GM19240 (cell line): ENCODE data around the gene PARVB.

ENCODE experiments used
- DNase-seq: peaks from one replicate; pipeline ENCODE4 v3.0.0; 2011; ENCODE audit warnings: low spot score; ENCODE audit not compliant: insufficient read length

Gene PARVB

DNA sequence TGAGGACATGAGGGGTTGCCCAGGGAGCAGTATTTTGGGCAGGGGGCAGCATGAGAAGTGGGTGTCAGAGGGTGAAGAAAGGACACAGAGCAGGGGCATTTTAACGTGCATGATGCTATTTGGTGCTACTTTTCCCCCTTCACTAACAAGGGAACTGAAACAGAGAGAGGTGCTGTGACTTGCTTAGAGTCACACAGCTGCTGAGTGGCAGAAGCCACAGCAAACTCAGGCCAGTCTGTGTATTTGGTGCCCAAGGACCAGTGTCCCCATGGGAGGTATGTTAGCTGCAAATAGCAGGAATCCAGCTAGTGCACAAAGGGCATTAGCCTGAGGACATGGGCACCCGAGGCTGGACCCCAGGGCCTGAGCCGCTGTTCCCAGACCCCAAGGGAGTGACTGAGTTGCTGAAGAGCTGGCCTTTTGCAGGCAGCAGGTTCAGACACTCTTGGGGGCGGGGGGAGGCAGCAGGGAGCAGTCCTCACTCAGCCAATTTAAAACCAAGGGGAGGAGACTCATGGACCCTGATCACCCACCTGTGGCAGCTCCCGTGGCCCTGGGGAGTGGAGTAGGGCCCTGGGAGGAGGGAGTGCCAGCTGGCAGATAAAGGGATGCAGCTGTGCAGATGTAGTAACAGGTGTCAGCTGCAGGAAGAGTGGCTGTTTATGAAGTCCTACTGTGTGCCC lies 171.2 kb downstream of the PARVB start:
- DNase-seq, result no peak

DNA sequence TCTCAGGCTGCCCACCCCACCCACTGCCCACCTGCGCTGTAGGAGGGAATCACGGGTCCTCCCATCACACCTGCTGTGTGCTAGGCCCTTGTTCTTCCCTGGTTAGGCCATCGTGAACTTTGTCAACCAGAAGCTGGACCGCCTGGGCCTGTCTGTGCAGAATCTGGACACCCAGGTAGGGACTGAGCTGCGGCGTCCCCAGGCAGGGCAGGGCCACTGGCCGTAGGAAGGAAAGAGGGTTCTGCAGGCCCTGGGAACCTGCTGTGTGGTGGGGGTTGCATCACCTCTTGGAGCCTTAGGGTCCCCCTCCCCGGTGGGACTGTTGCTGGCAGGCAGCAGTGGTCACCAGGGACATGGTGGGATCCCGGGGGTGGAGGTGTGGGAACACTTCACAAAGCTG lies 172.1 kb downstream of the PARVB start:
- DNase-seq, result no peak

DNA sequence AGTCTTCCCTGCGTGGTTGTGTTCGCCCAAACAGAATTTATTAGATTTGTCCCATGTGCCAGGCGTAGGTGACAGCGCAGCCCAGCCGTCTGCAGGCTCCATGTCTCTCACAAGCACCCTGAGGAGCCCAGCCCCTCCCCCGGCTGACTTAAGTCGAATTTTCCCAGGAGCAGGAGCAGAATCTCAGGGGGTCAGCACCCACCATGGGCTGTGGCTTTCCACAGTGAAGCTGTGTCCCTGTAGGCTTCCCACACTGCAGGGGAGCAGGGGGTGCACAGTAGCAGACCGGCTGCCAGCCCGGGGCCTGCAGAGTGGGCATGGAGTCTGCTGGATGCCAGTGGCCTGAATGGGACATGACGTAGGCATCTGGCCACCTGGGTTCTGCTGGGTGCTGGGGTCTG lies 172.6 kb downstream of the PARVB start:
- DNase-seq, result no peak

DNA sequence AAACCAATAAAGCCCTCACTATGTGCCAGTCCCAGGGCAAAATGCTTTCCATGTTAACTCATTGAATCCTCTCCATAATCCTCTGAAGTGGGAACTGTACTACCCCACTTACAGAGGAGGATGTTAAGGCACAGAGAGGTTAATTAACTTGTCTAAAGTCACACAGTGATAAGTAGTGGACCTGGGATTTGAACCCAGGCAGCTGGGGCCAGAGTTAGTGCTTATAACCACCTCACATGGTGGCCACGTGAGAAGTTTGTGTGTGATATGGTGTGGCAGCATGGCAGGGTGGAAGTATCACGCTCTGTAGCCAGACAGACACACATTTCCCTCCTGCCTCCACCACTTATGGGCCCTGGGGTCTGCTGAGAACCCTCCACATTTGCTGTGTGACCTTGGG lies 173.2 kb downstream of the PARVB start:
- no peak for DNase-seq

DNA sequence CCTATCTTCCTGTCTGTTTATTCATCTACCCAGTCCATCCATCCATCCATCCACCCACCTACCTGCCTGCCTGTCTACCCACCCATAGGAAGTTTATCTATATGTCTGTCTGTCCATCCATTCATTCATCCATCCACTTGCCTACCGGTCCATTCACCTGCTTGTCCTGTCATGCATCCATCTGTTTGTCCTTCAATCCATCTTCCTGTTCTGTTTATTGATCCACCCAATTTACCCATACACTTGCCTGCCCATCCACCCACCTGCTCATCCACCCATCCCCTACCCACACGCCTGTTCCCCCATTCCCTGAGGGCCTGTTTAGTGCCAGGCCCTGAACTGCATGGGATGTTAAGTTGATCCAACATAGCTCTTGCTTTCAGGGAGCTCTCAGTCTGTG lies 175.1 kb downstream of the PARVB start:
- no peak for DNase-seq

DNA sequence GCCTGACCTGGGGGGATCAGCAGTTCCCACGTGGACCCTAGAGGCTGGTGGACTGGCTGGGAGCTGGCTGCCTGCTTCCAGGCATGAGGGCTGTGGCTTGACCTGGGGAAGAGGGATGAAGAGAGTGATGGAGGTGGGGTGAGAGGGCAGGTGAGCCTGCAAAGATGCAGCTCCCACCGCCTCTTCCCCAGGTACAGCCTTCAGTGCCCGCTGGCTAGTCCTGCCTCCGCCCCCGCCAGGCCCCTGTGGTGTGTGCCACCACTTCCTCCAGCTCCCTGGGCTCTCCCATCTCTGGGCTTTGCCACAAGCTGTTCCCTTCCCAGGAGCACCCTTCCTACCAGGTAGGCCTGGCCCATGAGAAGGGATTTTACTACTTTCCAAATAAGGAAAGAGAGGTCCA lies 175.8 kb downstream of the PARVB start:
- DNase-seq, result no peak

DNA sequence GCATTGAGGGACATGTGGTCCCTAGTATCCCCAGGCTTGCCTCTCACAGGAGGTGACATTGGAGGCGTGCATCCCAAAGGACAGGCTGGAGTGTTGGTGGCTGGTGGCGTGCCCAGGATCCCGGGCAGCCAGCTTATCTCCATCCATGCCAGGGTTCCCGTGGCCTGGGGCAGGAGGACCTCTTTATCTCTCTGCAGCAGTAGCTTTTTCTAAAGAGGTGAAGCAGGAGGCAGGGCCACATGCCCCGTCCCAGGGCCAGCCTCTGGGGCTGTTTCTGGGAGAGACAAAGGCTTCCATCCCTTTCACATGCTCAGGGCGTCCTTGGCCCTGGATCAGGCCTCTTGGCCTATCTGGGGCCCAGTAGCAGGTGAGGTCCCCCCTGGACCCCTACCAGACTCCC lies 176.3 kb downstream of the PARVB start:
- DNase-seq, result no peak

DNA sequence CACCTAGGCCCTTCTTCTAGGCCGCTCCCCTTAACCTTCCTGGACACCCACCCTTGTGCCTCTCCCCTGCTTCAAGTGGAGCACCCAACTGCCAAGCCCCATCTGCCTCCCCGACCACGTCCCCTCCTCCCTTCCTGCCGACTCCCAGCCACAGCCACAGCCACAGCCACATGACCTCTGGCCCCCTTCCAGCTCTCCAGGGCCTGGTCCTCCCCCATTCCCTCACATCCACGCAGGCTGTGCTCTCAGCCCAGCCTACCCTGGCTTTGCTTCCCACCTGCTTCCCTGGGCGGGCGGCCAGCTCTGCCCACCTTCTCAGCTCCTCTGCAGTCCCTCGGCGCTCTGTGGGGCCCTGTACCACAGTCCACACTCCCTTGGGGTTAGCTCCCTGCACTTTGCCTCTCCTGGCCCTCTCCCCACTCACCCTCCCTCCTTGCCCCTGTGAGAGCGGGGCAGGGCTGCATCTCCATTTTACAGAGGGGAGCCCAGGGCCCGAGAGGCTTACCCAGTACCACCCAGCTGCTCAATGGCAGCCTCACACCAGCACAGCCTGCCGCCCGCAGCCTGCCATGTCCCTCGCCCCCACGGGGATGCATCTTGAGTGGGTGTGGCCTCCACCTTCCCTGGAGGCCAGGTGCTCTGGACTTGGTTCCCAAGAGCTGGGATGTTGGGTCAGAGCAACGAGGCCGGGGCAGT lies 176.9 kb downstream of the PARVB start:
- no peak for DNase-seq

DNA sequence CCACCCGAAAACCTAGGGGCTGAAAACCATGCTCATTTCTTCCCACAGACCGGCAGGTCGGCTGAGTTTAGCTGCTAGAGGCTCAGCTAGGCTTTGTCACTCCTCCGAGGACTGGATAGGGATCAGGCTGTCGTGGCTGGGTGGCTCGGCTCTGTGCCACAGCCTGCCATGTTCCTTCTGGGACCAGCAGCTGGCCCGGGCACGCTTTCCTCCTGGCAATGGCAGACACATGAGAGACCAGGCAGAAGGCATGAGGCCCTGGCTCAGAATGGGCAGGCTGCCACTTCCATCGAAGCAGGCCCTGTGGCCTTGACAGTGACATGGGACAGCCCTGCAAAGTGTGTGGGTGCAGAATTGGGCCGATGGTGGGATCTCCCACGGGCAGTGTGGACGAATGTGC lies 177.6 kb downstream of the PARVB start:
- no peak for DNase-seq

DNA sequence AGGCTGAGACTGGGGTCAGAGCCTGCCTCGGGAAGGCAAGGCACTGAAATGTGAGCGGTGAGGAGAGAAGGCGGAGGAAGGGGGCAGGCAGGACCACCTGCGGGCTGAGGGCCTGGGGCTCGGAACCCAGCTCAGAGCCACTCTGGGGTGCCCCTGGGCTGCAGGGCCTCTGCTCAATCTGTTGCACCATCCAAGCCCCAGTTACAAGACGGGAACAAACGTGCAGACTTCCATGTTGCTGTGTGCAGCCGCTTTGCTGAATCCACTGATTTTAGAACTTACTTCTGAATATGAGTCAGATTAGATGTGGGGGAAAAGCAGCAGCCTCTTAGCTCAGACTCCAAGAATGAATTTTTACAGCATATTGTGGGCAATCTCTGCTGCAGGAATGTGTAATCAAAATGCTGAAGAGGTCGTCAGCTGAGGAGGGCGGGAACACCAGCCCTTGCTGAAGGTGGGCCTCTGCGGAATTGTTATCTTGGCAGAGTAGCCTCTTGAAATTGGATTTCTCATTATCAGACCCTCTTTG lies 178.2 kb downstream of the PARVB start:
- no peak for DNase-seq

DNA sequence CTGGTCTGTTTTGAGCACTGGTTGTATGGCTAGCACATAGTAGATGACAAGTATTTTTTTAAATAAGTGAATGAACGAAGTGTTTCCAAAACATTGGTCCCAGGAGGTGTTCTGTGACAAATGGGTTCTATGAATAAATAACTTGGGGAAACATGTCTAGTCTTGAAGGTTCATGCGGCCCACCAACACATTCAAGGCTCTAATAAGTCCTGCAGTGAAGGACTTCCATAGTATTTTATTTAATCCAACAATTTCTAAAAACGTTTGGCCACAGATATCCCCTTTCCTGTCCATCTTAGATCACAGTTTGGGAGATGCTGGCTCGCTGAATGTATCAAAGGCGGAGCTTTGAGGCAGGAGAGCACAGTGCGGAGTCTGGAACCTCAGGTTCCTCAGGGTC lies 179.1 kb downstream of the PARVB start:
- no peak for DNase-seq

DNA sequence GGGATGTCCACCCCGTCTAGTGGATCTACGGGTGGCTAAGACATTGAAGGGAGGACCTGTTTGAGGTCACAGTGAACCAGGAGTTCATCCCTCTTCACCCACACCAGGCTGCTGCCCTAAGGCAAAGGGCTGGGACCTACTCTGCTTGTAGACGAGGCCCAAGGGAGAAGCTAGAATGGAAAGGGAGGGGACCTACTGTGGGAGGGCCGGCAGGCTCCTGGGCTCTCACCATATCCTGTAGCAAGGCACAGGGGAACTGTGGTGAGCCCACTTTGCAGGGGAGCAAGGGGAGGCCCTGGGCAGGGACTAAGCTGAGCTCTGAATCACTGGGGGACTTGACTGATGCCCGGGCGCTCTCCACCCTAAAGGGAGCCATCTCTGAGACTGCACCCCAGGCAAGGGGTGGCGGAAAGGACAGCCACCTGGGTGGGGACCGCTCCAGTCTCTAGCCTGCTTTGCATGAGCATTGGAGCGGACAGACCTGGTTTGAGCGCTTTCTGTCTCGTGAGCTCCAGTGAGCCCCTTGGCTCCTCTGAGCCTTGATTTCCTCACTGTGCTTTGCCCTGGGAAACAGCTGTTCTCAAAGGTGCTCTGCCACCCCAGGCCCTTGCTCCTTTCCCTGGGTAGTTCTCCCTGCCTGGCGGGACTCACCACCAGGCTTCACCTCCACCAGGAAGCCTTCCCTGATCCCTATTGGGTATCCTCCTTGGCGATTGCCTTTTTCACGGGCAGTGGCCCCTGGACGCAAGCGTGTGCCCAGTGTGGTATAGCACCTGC lies 180.8 kb downstream of the PARVB start:
- no peak for DNase-seq

DNA sequence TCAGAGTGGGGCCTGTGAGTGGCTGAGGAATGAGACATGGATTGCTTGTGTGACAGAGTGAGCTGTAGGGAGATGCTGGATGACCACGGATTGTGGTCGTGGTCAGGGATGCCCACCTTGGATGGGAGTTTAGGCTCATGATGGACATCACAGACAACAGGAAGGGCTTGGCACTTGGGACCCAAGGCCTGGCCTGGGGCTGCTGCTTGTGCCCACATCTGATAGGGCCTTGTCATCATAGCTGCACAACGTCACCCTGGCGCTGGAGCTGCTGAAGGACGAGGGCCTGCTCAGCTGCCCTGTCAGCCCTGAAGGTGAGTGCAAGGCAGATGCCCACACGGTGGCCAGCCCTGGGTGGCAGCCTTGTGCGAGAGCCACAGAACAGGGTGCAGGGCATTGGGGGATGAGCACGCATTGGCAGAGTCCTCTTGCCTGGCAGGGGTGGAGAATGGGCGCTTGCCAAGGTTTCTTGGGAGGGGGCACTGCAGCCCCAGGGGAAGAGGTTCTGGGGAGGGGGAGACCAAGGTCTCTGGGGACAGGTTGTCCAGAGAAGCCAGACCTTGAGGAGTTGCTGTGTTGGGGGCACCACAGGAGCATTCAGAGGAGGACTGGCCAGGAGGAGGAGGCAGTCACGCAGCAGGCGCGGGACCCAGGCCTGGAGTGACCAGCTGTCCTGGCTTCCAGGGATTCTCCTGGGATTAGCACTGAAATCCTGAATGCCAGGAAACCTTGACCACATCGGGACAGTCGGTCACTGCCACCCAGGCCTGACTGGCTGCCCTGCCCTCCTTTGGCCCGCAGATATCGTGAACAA lies 181.6 kb downstream of the PARVB start:
- DNase-seq, result no peak

DNA sequence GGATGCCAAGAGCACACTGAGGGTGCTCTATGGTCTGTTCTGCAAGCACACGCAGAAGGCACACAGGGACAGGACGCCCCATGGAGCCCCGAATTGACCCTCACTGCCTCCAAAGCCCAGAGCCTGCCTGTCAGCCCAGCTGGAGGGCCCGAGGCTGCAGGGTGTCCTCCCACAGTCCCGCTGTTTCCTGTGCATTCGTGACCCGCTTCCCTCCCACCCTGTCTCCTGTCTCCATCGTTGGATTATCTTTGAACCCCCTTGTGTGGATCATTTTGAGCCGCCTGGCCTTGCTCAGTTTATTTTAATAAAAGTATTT lies 182.2 kb downstream of the PARVB start:
- DNase-seq, result no peak

DNA sequence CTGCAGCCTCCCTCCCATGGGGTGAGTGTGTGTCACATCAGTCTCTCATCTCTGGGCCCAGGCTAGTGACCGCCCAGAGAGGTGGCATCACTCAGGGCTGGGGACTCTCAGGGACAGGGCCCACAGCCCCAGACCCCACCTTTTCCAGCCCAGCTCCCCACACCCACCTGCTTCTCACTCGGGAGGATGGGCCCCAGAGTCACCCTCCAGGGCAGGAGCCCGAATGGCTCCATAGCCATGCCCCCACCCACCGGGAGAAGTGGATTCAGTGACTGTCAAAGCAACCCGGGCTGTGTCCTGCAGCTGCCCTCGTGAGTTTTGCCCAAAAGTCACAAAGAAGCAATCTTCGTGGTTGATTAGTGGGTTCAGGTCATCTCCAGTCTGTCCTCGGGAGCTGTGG lies 182.6 kb downstream of the PARVB start:
- no peak for DNase-seq

DNA sequence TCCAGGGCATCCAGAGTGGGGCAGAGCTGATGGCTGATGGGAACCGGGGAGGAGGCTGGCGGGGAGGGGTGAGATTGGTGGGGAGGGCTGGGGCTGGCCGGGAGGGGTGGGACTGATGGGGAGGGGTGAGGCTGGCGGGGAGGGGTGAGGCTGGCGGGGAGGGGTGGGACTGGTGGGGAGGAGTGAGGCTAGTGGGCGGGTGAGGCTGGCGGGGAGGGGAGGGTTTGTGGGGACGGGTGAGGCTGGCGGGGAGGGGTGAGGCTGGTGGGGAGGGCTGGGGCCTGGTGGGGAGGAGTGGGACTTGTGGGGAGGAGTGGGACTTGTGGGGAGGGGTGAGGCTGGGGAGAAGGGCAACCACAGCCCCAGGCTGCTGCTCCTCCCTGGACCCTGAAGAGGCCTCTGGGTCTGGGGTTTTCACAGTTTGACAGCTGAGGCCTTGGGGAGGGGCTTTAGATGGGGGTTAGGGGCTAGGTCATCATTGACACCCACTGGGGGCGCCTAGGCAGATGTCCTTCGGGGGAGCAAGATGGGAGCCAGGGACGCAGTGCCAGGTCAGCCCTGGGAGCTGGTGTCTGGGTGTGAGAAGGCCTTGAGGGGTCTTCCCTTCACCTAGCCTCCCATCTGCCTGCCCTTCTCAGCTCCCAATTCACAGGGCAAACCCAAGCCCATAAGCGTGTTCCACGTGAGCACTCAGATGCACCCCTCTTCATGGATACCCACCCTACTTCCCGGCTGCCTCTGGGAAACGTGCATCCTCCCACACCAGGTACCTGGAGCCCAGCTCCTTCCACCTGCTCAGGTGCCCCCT lies 183.3 kb downstream of the PARVB start:
- no peak for DNase-seq

DNA sequence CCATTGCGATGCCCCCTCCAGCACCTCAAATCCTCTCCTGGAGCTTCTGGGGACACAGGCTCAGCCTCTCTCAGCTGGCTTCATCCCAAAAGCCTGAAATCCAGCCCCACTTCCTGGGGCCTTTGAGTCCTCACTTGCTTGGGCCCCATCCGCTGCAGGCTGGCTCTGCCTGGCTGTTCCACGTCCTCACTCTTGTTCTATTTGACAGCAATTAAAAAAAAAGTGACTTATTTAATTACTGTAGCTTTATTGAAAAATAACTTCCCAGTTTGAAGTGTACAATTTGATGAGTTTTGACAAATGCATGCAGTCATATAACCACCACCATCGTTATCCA lies 183.8 kb downstream of the PARVB start:
- DNase-seq, result no peak

DNA sequence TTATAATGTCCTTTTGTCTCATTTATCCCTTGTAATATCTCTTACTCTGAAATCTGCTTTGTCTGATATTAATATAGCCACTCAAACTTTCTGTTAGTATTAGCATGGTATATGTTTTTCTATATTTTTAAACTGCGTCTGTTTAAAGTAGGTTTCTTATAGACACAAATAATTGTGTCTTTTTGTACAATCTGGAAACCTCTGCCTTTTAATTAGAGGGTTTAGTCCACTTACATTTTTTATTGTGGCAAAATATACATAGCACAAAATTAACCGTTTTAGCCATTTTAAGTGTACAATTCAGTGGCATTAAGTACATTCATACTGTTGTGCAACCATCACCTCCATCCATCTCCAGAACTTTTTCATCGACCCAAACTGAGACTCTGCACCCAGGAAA lies 185.2 kb downstream of the PARVB start:
- DNase-seq, result no peak

DNA sequence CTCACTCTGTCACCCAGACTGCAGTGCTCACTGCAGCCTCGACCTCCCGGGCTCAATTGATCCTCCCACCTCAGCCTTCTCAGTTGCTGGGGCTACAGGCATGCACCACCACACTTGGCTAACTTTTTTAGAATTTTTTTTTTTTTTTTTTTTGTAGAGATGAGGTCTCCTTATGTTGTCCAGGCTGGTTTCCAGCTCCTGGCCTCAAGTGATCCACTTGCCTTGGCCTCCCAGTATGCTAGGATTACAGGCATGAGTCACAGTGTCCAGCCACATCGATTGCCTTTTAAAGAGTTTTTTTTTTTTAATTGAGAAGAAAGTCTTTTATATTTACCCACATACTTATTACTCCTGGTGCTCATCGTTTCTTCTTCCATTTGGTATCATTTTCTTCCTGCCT lies 186.6 kb downstream of the PARVB start:
- no peak for DNase-seq

DNA sequence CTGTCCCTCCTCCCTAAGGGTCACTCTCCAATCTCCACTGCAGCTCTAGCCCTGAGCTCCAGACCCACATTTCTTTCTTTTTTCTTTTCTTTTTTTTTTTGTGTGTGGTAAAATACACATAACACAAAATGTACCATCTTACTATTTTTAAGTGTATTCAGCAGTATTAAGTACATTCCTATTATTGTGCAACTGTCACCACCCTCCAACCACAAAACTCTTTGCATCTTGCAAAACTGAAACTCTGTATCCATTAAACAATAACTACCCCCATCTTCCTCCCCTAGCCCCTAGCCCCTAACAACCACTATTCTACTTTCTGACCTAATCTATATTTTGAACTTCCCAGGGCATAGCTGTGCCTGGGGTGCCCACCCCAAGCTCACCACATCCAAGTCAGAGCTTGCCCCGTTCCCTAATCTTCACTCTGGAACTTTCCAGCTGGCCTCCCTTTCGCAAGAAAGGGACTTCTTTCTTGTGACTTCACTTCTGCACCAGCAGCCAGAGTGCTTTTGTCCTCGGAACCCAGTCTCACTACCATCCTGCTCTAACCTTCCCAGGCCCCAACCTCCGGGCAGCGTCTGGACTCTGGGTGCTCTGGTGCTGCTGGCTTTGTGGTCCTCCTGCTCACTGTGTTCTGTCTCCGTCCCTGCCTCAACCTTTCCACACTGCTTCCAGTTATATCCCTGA lies 187.3 kb downstream of the PARVB start:
- no peak for DNase-seq
